IPS-18c (cell line): ENCODE data around the gene CDR2.
"Not testable (repeated sequence)": the region's sequence is repeated elsewhere in the genome, so short reads cannot be mapped to it uniquely, and the experiment has no call there.

Experiments
- H3K4me3 ChIP-seq: 2 replicates; pipeline ENCODE4 v1.7.0; 2013; ENCODE audit warnings: low read depth, mild to moderate bottlenecking, low read length, moderate library complexity; ENCODE audit not compliant: insufficient read depth
- H3K9me3 ChIP-seq: one replicate; pipeline ENCODE4 v1.6.1; 2013; ENCODE audit warnings: mild to moderate bottlenecking, low read length, moderate library complexity; ENCODE audit not compliant: control insufficient read depth, insufficient read depth

Gene CDR2

DNA sequence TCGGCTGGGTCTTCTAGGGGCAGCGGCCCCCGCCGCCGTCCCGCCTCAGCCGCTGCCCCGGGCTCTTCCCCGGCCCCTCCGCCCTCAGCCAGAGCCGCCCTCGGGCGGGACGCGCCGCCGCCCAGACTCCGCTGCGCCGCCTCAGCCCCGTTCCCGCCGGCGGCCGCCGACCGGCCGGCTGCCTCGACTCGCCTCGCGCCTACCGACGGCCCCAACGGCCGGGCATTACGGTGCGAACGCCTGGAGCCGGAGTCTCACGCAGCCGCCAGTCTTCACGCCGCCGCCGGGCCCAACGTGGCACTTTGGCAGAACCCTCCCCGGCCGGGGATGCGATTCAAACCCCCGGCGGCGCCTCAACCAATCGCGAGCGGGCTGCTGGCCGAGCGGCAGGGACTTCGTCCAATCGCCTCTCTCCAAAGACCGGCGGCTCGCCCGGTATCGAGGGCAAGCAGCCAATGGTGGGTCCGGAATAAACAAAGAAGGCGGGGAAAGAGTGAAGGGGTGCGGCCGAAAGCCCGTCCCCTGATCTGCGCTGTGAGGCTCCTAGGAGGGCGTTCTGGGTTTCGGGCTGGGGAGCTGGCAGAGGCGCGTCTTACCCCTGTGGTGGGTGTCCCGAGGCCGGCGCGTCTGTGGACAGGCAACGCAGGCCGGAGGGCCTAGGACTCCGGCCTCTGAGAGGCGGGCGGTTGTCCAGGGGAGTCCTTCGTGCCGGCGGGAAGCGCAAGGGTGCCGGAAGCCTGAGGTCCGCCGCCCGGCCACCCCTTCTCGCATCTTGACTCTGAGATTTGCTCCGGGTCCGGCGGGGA, at the start of gene CDR2:
TSS of gene CDR2 (minus strand) at position 309 of the 806 bp plus-strand sequence. CDS start 310 bp downstream, outside the sequence.
- H3K4me3 ChIP-seq: peak within 1 kb of the TSS; percentile 82
- no peaks in the 10 kb centered on the region for H3K9me3 ChIP-seq

DNA sequence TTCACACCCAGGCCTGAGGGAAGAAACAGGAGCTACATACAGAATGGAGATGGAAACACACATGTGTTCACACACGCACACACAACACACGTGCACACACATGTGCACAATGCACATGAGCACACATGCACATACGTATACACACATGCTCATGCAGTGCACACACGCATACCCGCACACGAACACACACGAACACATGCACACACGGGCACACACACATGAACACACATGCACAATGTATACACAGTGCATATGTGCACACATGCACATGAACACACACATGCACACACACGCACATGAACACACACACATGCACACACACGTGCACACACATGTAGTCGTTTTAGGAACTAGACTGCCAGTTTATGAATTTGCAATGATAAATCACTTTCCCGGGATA, 49.3 kb upstream of the CDR2 start:
- no peaks in the 10 kb centered on the region for H3K9me3 ChIP-seq
- no peak overlapping the region for H3K4me3 ChIP-seq

DNA sequence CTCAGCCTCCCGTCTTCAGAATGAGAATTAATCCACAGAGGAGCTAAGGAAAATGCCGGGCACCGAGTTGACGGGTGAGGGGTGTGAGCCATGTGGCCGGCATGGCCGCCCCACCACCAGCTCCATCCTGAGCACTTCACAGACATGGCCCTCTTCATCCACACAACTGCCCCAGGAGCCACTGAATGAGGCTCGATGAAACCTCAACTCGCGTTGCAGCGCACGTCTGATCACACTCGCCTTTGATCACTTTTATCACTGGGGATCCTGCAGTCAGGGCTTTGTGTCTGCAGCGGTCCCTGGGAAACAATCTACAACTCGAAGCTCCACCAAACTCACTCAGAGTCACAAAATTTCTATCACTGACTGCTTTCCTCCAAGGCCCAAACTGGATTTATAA, 46.7 kb upstream of the CDR2 start:
- no peak overlapping the region for H3K4me3 ChIP-seq
- no peaks in the 10 kb centered on the region for H3K9me3 ChIP-seq

DNA sequence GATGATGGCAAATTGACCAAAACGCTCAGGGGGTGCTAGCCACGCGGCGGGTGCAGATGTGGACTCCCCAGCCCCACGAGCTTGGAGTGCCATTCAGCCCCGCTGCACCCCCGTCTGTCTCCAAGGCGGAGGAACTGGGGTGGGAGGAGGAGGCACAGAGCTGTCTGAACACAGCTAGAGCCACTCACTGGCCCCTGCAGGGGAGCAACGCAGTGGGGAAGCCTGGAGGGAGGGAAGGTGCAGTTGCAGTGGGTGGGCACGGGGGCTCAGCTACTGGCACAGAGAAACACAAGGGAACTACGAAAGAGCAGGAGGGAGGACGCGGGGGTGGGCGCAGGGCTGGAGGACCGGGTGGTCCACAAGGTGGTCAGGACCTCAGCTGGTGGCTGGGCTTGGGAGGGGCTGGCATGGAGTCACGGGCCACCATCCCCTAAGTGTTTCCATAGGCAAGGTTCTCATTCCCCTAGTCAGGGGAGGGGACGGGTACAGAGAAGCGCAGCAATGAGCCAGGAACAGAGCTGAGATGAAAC, 46.3 kb upstream of the CDR2 start:
- no peaks in the 10 kb centered on the region for H3K9me3 ChIP-seq

DNA sequence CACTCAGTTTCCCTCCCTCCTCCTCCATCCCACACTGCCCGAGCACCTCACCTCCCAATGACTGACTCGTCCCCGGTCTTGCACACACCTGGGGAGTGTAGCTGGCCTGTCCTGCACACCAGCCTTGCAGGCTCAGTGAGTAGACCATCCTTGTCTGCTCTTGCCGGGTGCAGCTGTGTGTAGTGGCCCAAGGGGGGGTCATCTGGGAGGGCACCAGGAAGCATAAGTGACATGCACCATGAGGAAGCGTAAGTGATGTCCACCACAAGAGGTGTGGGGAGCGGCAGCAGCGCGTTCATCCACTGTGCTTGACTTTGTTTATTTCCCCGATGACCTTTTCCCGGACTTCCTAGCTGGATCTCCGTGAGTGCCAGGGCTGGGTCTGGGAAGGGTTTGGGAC, 45.5 kb upstream of the CDR2 start:
- H3K4me3 ChIP-seq: no peak overlapping the region
- no peaks in the 10 kb centered on the region for H3K9me3 ChIP-seq

More for the DNA sequence above, 46.3 kb upstream of the CDR2 start:
- H3K4me3 ChIP-seq: no peak overlapping the region

DNA sequence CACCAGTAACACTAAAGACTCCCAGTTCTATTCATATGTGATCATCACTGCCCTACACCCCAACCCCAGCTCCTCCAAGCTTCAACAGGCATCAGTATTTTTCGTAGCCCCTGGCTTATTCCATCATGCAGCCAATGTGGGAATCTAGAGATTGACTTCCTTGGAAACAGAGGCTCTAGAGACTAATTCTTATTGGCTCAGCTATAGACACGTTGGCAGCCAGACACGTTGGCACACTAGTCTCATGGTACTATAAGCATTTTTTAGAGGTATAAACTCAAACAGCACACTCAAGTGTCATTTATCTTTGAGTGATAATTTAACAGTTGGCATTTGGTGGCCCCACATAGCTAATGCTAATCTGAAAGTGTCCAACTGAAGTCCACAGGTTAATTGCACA, 44.4 kb upstream of the CDR2 start:
- H3K9me3 ChIP-seq: no peaks in the 10 kb centered on the region
- no peak overlapping the region for H3K4me3 ChIP-seq

DNA sequence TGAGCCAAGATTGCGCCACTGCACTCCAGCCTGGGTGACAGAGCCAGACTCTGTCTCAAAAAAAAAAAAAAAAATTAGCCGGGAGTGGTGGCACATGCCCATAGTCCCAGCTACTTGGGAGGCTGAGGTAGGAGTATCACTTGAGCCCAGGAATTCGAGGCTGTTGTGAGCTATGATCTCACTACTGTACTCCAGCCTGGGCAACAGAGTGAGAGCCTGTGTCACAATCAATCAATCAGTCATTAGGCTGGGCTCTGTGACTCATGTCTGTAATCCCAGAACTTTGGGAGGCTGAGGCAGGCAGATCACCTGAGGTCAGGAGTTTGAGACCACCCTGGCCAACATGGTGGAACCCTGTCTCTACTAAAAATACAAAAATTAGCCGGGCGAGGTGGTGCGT, 43.4 kb upstream of the CDR2 start:
- not testable (repeated sequence) for H3K9me3 ChIP-seq, H3K4me3 ChIP-seq

DNA sequence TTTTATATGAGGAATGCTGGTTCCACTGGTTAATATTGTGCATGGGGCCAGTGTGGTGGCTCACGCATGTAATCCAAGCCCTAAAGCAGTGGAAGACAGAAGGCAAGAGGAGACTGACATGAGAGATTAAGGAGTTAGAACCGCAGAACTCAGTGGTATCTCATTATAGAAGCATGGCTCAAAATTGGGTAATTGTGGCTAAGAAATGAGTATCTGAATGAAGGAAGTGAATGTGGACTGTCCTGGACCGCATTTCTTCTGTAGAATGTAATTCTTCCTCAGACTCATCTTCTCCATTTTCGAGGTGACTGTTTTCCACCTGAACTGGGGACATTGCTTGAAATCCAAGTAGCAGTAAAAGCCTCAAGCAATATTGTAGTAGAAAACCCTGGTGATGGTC, 42.6 kb upstream of the CDR2 start:
- Histone ChIP-seq H3K4me3 (no peak overlapping the region), H3K9me3 (no peaks in the 10 kb centered on the region)

DNA sequence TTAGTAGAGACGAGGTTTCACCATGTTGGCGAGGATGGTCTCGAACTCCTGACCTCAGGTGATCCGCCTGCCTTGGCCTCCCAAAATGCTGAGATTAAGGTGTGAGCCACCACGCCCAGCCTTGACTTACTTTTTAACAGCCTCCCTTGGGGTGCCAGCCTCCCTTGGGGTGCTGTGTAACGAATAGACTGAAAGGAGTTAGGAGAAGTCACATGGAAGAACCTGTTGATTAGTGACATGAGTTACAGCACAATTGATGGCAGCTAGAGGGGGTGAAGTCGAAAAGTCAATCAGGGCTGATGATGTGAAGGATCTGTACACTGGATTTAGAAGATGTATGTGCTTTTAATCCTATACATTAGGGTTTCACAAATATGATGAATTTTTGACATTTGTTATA, 39.4 kb upstream of the CDR2 start:
- no peak overlapping the region for H3K4me3 ChIP-seq
- peaks cover 2% of the 10 kb centered on the region for H3K9me3 ChIP-seq

DNA sequence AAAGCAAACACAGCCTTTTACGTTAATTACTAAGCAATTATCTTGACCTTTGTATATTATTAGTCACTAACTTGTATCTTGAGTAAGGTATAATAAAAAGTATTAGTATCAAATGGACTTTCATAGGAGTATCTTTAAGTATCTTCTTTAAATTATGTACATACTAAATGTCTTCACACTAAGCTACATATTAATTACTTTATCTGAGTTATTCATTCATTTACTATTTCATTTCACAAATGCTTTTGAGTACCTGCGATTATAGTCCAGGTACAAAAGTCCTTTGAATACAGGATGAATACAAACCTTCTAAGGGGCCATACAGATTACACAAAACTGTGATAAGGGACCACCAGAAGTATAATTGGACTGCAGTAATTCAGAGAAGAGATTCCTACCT, 33.1 kb upstream of the CDR2 start:
- Histone ChIP-seq H3K9me3 (peaks cover 2% of the 10 kb centered on the region), H3K4me3 (no peak overlapping the region)

DNA sequence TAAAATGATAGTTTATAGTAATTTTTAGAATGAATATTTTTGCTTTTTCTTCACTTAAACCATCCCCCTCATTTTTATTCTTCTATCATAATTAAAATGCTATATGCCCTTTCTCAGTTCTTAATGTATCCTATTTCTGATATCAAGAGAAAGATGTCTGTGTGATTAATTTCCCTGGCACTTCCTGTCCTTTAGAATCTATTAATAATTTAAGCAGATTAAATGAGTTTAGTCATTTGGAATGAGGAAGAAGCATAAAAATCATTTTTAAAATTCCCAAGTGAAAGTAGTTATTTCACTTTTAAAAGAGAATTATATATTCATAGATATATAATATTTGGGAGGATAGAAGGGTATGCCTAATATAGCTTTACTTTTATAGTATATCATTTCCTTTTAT, 27.8 kb upstream of the CDR2 start:
- H3K9me3 ChIP-seq: no peaks in the 10 kb centered on the region
- H3K4me3 ChIP-seq: no peak overlapping the region

DNA sequence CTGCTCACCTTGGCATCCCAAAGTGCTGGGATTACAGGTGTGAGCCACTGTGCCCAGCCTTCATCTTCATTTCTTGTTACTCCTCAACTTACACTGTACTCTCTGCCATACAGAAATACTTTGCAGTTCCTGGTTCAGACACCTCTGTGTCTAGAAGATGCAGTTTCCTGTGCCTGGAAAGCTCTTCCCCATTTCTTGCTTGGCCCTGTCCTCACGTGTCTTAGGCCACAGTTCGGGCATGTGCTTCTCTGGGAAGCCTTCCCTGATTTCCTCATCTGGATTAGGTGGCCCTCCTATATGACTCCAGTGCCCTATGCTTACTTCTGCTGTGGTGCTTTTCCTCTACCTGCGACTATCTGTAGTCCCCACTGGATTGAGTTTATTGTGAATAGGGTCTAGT, 26.5 kb upstream of the CDR2 start:
- H3K9me3 ChIP-seq: no peaks in the 10 kb centered on the region
- H3K4me3 ChIP-seq: no peak overlapping the region

DNA sequence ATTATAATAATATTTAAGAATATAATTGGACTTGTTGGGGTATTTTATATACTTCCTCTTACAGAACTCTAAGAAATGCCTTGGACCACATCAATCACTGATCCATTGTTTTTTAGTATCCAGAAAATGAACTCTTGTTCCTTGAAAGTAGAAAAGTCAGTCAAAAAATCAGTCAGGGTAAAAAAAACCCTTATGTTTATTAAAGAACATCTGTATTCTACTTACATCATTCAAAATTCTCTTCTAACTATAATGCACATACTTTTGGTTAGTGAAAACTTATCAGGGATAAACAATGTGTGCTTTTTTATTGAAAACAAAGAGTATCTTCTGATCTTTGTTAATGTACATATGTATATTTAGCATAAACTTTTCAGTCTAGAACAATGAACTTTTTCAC, 23.5 kb upstream of the CDR2 start:
- H3K9me3 ChIP-seq: no peaks in the 10 kb centered on the region
- no peak overlapping the region for H3K4me3 ChIP-seq

DNA sequence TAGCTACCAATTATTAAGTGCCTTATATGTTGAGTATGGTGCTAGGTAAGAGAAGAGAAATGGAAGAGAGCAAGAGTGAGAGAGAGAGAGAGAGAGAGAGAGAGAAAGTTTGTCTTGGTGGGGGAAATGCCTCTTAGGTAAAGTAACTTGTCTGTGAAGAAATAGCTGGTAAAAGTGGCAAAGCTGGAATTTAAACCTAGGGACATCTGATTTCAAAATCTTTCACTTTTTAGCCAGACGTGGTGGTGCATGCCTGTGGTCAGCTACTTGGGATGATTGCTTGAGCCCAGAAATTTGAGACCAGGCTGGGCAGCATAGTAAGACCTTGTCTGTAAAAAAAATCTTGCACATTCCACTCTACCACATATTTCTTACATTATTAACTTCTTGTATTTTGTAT, 23.0 kb upstream of the CDR2 start:
- no peak overlapping the region for H3K4me3 ChIP-seq
- no peaks in the 10 kb centered on the region for H3K9me3 ChIP-seq

DNA sequence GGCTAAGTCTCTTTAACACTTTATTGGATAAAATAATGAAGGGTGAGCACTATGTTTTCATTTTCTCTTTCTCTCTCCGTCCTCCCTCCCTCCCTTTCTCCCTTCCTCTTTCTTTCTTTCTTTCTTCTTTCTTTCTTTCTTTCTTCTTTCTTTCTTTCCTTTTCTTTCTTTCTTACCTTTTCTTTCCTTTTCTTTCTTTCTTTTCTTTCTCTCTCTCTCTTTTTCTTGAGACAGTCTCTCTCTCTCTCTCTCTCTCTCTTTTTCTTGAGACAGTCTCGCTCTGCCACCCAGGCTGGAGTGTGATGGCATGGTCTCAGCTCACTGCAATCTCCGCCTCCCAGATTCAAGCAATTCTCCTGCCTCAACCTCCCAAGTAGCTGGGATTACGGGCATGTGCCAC, 21.5 kb upstream of the CDR2 start:
- Histone ChIP-seq H3K9me3 (no peaks in the 10 kb centered on the region), H3K4me3 (no peak overlapping the region)

DNA sequence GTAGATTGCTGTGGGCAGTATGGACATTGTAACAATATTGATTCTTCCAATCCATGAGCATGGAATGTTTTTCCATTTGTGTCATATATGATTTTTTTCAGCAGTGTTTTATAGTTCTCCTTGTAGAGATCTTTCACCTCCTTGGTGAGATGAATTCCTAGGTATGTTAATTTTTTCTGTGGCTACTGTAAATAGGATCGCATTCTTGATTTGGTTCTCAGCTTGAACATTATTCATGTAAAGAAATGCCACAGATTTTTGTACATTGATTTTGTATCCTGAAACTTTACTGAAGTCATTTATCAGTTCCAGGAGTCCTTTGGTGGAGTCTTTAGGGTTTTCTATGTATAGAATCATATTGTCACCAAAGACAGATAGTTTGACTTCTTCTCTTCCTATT, 19.7 kb upstream of the CDR2 start:
- Histone ChIP-seq H3K9me3 (no peaks in the 10 kb centered on the region), H3K4me3 (no peak overlapping the region)

DNA sequence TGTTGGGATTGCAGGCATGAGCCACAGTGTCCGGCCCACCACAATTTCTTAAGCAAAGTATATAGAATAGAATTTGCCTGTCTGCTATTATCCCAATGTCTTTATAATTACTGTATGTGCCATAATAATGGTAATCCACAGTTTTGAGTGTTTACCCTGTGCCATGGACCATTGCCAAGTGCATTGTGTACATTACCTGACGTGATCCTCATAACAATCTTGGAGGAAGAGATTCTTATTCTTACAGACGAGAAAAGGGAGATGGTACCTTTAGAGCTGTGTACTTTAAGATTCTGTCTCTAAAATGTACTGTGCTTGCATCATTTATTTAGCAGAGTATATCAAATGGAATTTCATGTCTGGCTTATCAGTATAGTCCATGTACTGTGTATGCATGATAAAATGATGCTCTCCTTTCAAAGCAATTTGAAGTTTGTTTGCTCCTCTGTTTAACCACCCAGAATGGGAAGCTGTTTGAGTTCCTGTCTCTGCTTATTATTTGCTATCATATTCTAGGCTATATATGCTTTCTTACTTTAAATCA, 13.8 kb upstream of the CDR2 start:
- H3K4me3 ChIP-seq: no peak overlapping the region
- H3K9me3 ChIP-seq: no peaks in the 10 kb centered on the region

DNA sequence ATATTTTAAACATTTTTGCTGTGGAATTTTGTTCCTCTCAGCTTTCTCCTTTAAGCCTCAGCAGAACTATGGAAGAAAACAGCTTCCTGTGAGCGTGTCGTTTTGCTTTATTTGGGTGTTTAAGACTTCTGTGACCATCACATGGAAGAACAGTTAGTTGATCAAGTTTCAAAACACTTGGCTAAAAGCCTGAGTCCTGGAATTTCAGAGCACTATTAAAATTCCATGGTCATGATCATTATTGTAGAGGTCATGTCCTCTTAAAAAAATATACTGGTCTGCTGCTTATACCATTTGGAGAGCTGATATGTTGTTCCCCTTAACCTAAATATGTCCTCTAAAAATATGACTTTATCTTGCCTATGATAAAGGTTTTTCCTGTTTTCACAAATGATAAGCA, 12.6 kb upstream of the CDR2 start:
- Histone ChIP-seq H3K4me3 (no peak overlapping the region), H3K9me3 (no peaks in the 10 kb centered on the region)

DNA sequence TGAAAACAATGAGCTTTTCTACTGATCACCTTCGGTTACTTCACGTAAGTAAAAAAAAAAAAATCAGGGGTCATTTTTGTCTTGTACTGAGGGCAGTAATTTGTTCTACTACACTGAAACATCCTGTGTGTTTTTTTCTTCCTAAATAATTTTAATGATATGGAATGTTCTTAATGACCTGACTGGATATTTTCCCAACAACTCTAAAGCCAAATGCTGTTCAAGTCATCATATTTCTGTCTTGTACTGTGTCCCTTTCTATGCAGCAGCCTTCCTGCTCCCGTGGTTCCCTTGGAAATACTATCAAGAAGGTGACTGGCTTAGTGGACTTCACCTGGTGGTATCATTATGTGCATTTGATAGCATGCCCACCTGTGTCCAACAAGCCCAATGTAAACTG, 10.8 kb upstream of the CDR2 start:
- H3K9me3 ChIP-seq: no peaks in the 10 kb centered on the region
- H3K4me3 ChIP-seq: no peak overlapping the region
